GM21381 (cell line): Measurements from ENCODE around the gene MBD2.
A peak's percentile ranks its signal among the peaks of the same experiment; 100 is the strongest.

ENCODE experiments used
- ATAC-seq: cut with Tn5 transposase; IDR thresholded peaks from one replicate; pipeline ENCODE4 v1.9.1; 2021; ENCODE audit warnings: mild to moderate bottlenecking, moderate library complexity; ENCODE audit not compliant: unreplicated experiment

Gene MBD2

GRCh38 chr18:54203914-54204313 lies 20.6 kb downstream of the MBD2 start:
- no peak for ATAC-seq

GRCh38 chr18:54202851-54203250 lies 21.6 kb downstream of the MBD2 start:
- ATAC-seq, result no peak

GRCh38 chr18:54197747-54198411 lies 26.6 kb downstream of the MBD2 start:
- ATAC-seq, result no peak

GRCh38 chr18:54193786-54194185 lies 30.7 kb downstream of the MBD2 start:
- ATAC-seq, result no peak

DNA sequence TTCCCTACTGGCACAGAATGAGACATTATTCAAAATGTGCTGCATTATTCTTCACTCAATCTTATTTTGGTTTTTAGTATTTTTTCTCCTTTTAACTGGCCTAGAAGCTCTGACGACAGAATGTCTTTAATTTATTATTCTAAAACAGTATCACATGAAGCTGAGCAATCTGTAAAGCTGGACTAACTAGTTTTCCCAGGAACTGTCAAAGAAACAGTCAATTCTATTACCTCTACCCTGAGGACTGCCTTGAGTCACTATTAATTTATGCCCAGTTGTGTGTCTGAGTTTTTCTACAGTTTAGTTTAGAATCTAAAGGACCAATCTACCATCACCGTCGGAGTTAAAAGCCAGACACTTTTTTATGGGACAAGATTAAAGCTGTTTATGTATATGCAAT lies 31.6 kb downstream of the MBD2 start:
- ATAC-seq, result no peak

GRCh38 chr18:54192415-54192814 lies 32.1 kb downstream of the MBD2 start:
- ATAC-seq, result no peak

DNA sequence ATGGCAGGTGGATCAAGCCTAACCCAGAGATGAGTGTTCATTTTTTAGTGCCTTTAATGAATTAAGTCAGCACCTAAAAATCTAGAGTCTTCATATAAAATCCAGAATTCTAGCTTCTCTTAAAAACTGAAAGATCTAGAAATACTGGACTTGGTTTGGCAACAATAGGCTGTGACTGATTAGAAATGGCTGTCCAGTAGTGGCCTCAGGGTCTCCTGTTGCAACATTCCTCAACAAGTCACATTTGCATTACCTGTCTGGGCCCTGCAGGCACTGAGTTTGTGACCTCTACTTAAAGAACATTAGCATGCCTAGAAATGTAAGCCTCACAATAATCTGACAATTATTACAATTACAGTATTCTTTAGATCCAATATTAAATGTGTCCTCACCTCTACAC lies 33.1 kb downstream of the MBD2 start:
- no peak for ATAC-seq

GRCh38 chr18:54187372-54187771 lies 37.1 kb downstream of the MBD2 start:
- ATAC-seq, result no peak

- ATAC-seq, result no peak
These were observed 39.6 kb downstream of the MBD2 start for GRCh38 chr18:54184836-54185235.

DNA sequence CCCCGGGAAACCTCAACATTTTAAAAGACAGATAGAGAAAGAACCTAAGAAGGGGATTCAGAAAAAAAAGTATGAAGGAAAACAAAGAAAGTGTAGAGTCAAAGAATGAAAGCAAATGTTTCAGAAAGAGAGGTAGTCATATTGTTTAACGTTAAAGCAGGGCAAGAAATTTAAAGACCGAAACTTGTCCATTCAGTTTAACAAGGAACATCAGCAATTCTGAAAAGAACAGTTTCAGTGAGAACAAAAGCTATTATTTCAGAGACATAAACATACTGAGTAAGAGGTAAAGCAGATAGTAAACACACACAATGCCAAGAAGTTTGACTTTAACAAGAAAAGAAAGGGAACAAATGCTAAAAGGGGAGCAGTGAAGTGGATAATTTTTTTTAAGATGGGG lies 41.1 kb downstream of the MBD2 start:
- no peak for ATAC-seq

- peak; percentile 57 for ATAC-seq
These were observed 42.4 kb downstream of the MBD2 start for GRCh38 chr18:54181856-54182602.

- ATAC-seq, result peak; percentile 60
These were observed 50.4 kb downstream of the MBD2 start for GRCh38 chr18:54173980-54174630.

DNA sequence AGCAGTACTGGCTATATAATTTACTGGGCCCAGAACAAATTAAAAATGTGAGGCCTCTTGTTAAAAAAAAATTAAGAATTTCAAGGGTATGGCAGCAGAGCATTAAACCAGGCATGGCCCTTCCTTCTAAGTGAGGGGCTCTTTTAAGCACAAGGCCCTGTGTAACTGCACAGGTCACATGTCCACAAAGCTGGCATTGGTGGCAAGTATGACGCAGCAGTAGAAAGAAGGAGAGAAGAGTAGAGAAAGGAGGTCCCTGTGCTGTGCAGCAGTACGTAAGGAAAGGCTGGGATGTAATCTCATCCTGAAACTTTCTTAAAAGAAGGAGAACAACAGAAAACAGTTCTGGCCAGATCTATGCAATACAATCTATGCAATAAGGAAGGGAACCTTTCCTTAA lies 51.2 kb downstream of the MBD2 start:
- no peak for ATAC-seq

GRCh38 chr18:54169431-54170403 lies 54.8 kb downstream of the MBD2 start:
- ATAC-seq, result no peak

DNA sequence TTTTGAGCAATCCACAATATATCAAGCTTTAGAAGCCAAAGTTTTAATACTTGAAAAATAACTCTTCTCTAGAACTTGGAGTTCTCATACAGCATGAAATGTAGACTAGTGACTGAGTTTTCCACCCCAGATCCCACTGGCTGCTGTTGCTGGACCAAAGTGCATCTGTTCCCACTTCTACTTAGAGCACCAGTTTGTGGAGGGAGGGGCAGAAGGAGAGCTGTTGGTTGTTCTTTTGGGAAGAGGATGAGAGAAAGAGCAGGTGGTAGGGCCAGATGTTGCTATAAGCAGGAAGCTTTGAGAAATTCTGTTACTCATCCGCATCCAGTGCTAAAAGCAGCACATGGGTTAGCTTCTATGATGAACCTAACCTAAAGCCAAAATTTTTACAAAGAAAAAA lies 59.0 kb downstream of the MBD2 start:
- ATAC-seq, result no peak

GRCh38 chr18:54163453-54163852 lies 61.0 kb downstream of the MBD2 start:
- ATAC-seq, result no peak

DNA sequence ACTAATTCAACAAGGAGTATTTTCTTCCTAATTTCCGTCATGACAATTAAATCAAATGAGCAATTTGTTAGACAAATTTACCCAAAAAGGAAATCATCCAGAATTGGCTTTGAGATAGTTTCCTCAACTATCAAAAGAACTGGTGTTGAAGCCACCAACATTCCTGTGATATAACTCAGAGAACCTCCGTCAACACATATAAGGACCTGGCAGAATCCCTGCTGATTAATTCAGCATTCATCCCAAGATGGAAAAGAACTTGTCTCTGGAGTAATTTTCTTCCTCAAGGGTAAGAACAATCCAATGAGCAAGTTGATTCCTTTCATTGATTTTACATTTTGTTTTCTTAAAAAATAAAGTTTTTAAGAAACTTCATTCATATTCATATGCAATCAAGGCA lies 62.0 kb downstream of the MBD2 start:
- no peak for ATAC-seq

DNA sequence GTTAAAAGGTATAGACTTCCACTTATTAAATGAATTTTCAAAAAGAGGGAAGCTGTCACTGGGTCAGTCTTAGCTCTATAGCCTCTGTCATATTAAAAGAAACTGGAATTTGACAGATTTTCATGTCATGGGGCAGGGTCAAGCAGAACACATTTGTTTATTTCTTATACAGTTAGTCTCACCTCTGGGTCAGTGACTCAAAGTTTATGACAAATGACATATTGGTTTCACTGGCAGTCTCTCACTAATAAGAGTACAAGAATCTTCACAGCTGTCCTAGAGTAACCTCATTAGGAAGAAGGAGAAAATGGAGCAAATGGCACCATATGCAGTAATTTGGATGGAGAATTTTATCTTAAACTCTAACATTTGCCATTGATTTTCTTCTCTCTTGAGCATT lies 63.2 kb downstream of the MBD2 start:
- no peak for ATAC-seq

DNA sequence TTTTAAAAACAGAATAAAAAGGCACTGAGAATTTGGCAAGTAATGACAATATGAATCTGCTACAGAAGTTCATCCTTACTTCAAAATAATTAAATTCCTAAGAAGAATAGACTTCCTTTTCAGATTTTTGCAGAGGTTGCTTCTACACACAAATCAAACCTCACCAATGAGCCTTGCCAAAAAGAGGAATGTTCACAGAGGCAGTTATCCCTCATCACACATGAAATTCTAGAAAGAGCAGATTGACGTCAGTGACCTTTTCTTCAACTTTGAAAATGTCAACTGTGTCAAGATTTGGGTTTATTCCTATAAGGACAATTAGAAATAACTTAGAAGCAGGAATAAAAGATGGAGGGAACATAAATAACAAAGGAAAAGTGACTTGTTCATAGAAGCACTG lies 64.6 kb downstream of the MBD2 start:
- no peak for ATAC-seq

DNA sequence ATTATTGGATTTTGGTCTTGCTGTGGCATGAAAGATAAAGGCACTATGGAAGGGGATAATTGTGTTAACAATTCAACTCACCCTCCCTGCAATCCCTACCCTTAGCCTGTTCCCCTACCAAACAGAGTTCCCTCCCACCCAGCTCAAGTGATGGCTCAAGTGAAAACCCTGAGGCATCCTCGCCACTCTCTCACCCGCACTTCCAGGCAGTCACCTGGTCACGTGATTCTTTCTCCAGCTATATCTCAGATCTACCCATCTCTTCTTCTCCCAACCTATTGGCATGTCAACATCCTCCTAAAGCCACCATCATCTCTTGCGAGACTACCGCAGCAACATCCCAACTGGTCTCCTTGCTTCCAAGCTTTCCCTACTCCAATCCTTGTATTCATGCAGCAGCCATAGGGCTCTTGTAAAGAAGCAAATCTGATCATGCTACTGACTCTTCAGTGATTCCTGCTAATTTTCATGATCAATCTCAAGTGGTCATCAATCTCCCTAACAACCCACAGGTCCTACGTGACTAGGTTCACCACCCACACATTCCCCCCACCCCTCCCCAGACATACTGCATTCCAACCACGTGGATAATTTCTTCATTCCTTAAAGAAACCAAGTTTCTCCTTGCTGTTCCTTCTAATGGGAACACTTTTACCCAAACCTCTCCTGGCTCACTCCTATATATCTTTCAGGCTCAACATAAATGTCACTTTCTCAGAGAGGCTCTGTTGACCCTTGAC lies 66.7 kb downstream of the MBD2 start:
- no peak for ATAC-seq
